HL-60 (cell line): ENCODE data around the gene SECTM1.

ENCODE experiments used
- CTCF ChIP-seq: IDR thresholded peaks from one replicate; pipeline ENCODE4 v1.5.1; 2011; ENCODE audit warnings: low read length, control low read depth, inconsistent platforms; ENCODE audit not compliant: insufficient read depth
- POLR2AphosphoS5 ChIP-seq: IDR thresholded peaks from 2 replicates; pipeline ENCODE4 v1.6.1; 2012; ENCODE audit warnings: low read depth
- REST ChIP-seq: IDR thresholded peaks from 2 replicates; pipeline ENCODE4 v1.6.1; 2012; ENCODE audit warnings: low read depth; ENCODE audit not compliant: insufficient replicate concordance

GRCh38 chr17:82328141-82328993 lies 5.2 kb downstream of the SECTM1 start:
- TF ChIP-seq CTCF (no peak), POLR2AphosphoS5 (no peak), REST (no peak)
